Activated CD4-positive, alpha-beta T cell treated with anti-CD3 and anti-CD28 coated beads, Interleukin-2, Interleukin-6, amounts not matched to agents 100 ng/mL and 50 ng/mL, durations not matched to agents 16 hours and 8 hours (primary cell): ENCODE results near the gene C22orf15.

Source experiments
- DNase-seq: peaks from one replicate; pipeline ENCODE4 v3.0.0-alpha.2; 2020

Gene C22orf15

GRCh38 chr22:23790819-23791737 is 28.3 kb downstream of the C22orf15 start:
- no peak for DNase-seq

- no peak for DNase-seq
Observed at GRCh38 chr22:23791738-23792645, 29.2 kb downstream of the C22orf15 start.

GRCh38 chr22:23793326-23793725 is 30.5 kb downstream of the C22orf15 start:
- no peak for DNase-seq

- no peak for DNase-seq
Observed at GRCh38 chr22:23796461-23796860, 33.7 kb downstream of the C22orf15 start.

GRCh38 chr22:23800297-23801237 is 37.8 kb downstream of the C22orf15 start:
- no peak for DNase-seq

- DNase-seq = no peak
Observed at GRCh38 chr22:23801238-23801821, 38.5 kb downstream of the C22orf15 start.

GRCh38 chr22:23801886-23802377 is 39.1 kb downstream of the C22orf15 start:
- DNase-seq = no peak

- no peak for DNase-seq
Observed at GRCh38 chr22:23803001-23803819, 40.4 kb downstream of the C22orf15 start.

GRCh38 chr22:23804781-23805291 is 42.0 kb downstream of the C22orf15 start:
- no peak for DNase-seq

- DNase-seq = no peak
Observed at GRCh38 chr22:23806837-23807236, 44.0 kb downstream of the C22orf15 start.

- DNase-seq = no peak
Observed at GRCh38 chr22:23812378-23812777, 49.6 kb downstream of the C22orf15 start.
